ENCODE measurements around the gene SRGAP1. TPM values are rescaled to one million over a fixed set of nuclear protein-coding genes. Genes with fewer than 3 reads are reported as not detected.

Gene SRGAP1
- total and polyA plus RNA-seq, 8 donors: 2.5 to 13.3 (median 7.5) TPM

- ATAC-seq (no peak), FAIRE-seq (no peak), DNase-seq (no peak)
- WGBS, 2 donors: 90 to 92% methylated on average over 6 of the region's 6 CpGs
- H3K9me3 ChIP-seq: no peaks in the 10 kb centered on the region
- no peak overlapping the region for H3K27ac ChIP-seq
- no peaks in the 10 kb centered on the region for H3K27me3 ChIP-seq
- intact Hi-C loops (cut with DNase I): no loop called here
- peaks cover 0 to 7% (median 0%) of the 10 kb centered on the region in 3 donors for H3K4me1 ChIP-seq
- no peak for TF ChIP-seq CTCF (IDR thresholded peaks at IDR 0.05)
- H3K36me3 ChIP-seq: no peaks in the 10 kb centered on the region
- no peak overlapping the region for H3K4me3 ChIP-seq
Measured at GRCh38 chr12:63880742-63881263, 36.3 kb downstream of the SRGAP1 start.

- peak in 1 of 6 donors; percentile 14 for DNase-seq
Measured at GRCh38 chr12:63882844-63883243, 38.3 kb downstream of the SRGAP1 start.

GRCh38 chr12:63885401-63885800, 40.9 kb downstream of the SRGAP1 start:
- WGBS, 2 donors: 96 to 98% methylated on average over 2 of the region's 2 CpGs
- Histone ChIP-seq H3K27ac (no peak overlapping the region), H3K4me3 (no peak overlapping the region), H3K4me1 (peaks cover 0 to 5% (median 0%) of the 10 kb centered on the region in 3 donors), H3K36me3 (no peaks in the 10 kb centered on the region), H3K27me3 (no peaks in the 10 kb centered on the region), H3K9me3 (no peaks in the 10 kb centered on the region)
- intact Hi-C loops (cut with DNase I): loop anchor here in 1 of 3 donors (5.0 kb wide), 1 partner anchor 157 kb away; no protein-coding TSS in a partner anchor
- ATAC-seq (no peak), FAIRE-seq (no peak), DNase-seq (no peak)
- no peak for TF ChIP-seq CTCF (IDR thresholded peaks at IDR 0.05)

More at GRCh38 chr12:63882844-63883243, 38.3 kb downstream of the SRGAP1 start:
- H3K4me3 ChIP-seq: no peak overlapping the region
- FAIRE-seq (no peak), ATAC-seq (peak in 3 of 4 donors; percentile 58 to 79 (median 61))
- no peaks in the 10 kb centered on the region for H3K9me3 ChIP-seq
- H3K36me3 ChIP-seq: no peaks in the 10 kb centered on the region
- intact Hi-C loops (cut with DNase I): no loop called here
- no peak for TF ChIP-seq CTCF (IDR thresholded peaks at IDR 0.05)
- no peak overlapping the region for H3K27ac ChIP-seq
- 47 to 52% methylated on average over 2 of the region's 2 CpGs for WGBS, 2 donors
- no peaks in the 10 kb centered on the region for H3K27me3 ChIP-seq
- H3K4me1 ChIP-seq: no peaks in the 10 kb centered on the region

GRCh38 chr12:63888908-63889635, 44.6 kb downstream of the SRGAP1 start:
- no peak overlapping the region for H3K4me3 ChIP-seq
- peaks cover 0 to 5% (median 0%) of the 10 kb centered on the region in 3 donors for H3K4me1 ChIP-seq
- 92 to 97% methylated on average over 8 of the region's 8 CpGs for WGBS, 2 donors
- H3K27ac ChIP-seq: peak overlapping the region in 1 of 4 donors; percentile 16
- no peaks in the 10 kb centered on the region for H3K9me3 ChIP-seq
- no peak for DNase-seq
- intact Hi-C loops (cut with DNase I): loop anchor here in 1 of 3 donors (5.0 kb wide), 1 partner anchor 153 kb away; no protein-coding TSS in a partner anchor
- ATAC-seq: peak in 2 of 4 donors; percentile 35 to 54
- no peaks in the 10 kb centered on the region for H3K36me3 ChIP-seq
- FAIRE-seq: no peak
- no peak for TF ChIP-seq CTCF (IDR thresholded peaks at IDR 0.05)
- no peaks in the 10 kb centered on the region for H3K27me3 ChIP-seq
